Measurements from ENCODE around the gene NFKB1. TPM values are rescaled to one million over a fixed set of nuclear protein-coding genes. Genes with fewer than 3 reads are reported as not detected.

Gene NFKB1
- total and polyA plus RNA-seq, 10 of the 15 experiments (the other 5 are each of a cell fraction or from before 2014, with no cell fraction given): 8.7 to 110 (median 57.3) TPM

DNA sequence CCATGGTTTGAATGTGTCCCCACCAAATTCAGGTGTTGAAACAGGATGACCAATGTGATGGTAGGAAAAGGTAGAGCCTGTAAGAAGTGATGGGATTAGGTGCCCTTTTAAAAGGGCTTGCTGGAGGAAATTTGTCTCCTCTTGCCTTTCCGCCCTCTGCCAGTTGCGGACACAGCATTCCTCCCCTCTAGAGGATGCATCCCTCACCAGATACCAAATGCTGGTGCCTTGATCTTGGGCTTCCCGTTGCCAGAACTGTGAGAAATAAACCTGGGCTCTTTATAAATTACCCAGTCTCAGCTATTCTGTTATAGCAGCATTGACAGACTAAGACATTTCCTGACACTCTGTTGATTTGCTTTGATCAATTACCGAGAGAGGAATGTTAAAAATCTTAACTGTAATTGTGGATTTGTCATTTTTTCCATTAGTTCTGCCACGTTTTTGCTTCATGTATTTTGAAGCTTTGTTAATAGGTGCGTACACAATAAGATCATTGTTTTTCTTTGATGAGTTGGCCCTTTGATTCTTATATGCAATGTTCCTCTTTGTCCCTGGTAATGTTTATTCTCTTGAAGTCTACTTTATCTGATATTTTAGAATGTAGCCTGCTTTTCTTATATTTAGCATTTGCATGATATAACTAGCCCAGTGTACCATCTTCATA is 13.3 kb downstream of the NFKB1 start:
- DNase-seq (ENCODE audit: low read depth, low spot score) (no peak), ATAC-seq (no peak), FAIRE-seq (peak; percentile 31)
- Histone ChIP-seq H2AFZ (ENCODE audit: control insufficient read depth, low read depth, low read length) (no peak overlapping the region), H3K79me2 (ENCODE audit: control insufficient read depth, insufficient read depth, low read length) (peaks cover 93% of the 10 kb centered on the region), H3K27me3 (replicated peaks in 1 of 2; ENCODE audit: control insufficient read depth in 2 of 2, insufficient read depth in 2 of 2, low read length in 1 of 2) (no peaks in the 10 kb centered on the region), H3K9ac (ENCODE audit: control insufficient read depth, insufficient read depth, low read length) (no peak overlapping the region), H4K20me1 (ENCODE audit: control insufficient read depth, insufficient read depth) (no peaks in the 10 kb centered on the region), H3K4me2 (ENCODE audit: control insufficient read depth, insufficient read depth) (no peak overlapping the region), H3K27ac (ENCODE audit: control insufficient read depth, insufficient read depth) (no peak overlapping the region), H3K9me3 (replicated peaks; ENCODE audit: control insufficient read depth, insufficient read depth, low read length) (peaks cover 7% of the 10 kb centered on the region), H3K4me3 (no peak overlapping the region), H3K4me1 (ENCODE audit: control insufficient read depth, insufficient read depth, low read length) (no peaks in the 10 kb centered on the region), H3K36me3 (ENCODE audit: control insufficient read depth in 2 of 2, insufficient read depth in 2 of 2, low read length in 1 of 2) (peaks cover 0 to 7% of the 10 kb centered on the region in 2 experiments; a peak in 2 of 4 replicates)
- ChIA-PET SMC1A (ENCODE audit: uncharacterized antibody, unreplicated experiment) (no interaction called here), CTCF (no interaction called here), RAD21 (ENCODE audit: unreplicated experiment) (no interaction called here), POLR2A (no interaction called here)
- WGBS (ENCODE audit: insufficient coverage, insufficient replicate concordance, low lambda C conversion rate, missing lambda C conversion rate): 93% methylated on average over 6 of the region's 6 CpGs
- intact Hi-C loops (cut with micrococcal nuclease; ENCODE audit: unreplicated experiment) (no loop called here), in situ Hi-C loops (cut with MboI) (no loop called here)
- peak; percentile 65 for TF ChIP-seq POLR2AphosphoS5 (IDR thresholded peaks at IDR 0.05; ENCODE audit: low read length)
- TF ChIP-seq, protein P1, sequence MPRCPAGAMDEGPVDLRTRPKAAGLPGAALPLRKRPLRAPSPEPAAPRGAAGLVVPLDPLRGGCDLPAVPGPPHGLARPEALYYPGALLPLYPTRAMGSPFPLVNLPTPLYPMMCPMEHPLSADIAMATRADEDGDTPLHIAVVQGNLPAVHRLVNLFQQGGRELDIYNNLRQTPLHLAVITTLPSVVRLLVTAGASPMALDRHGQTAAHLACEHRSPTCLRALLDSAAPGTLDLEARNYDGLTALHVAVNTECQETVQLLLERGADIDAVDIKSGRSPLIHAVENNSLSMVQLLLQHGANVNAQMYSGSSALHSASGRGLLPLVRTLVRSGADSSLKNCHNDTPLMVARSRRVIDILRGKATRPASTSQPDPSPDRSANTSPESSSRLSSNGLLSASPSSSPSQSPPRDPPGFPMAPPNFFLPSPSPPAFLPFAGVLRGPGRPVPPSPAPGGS (IDR thresholded peaks at IDR 0.05; ENCODE audit: borderline replicate concordance, insufficient read depth, low read depth, low read length, poor library complexity, severe bottlenecking): no peak
- BruUV-seq (replicated peaks): no TSS peak

DNA sequence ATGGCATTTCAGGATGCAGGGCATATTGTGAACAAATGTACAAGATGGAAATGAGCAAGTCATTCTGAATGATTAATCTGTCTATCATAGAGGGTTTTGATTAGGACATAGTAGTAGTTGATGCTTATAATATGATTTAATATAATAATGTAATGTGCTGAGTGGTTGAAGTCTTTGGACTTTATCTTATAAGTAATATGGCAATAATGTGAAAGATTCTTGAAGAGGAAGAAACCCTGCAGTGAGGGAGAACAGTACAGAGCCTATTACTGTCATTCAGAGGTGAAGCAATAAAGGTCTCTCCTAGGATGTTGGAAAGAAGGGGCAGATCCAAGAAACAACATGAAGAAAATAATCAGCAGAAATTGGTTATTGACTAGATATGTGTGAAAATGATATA is 16.6 kb downstream of the NFKB1 start:
- CTCF ChIA-PET: no interaction called here
- POLR2A ChIA-PET: no interaction called here
- Histone ChIP-seq H3K9me3 (replicated peaks; ENCODE audit: control insufficient read depth, insufficient read depth, low read length) (peaks cover 3% of the 10 kb centered on the region), H2AFZ (ENCODE audit: control insufficient read depth, low read depth, low read length) (no peak overlapping the region), H3K9ac (ENCODE audit: control insufficient read depth, insufficient read depth, low read length) (no peak overlapping the region), H3K27ac (ENCODE audit: control insufficient read depth, insufficient read depth) (no peak overlapping the region), H3K79me2 (ENCODE audit: control insufficient read depth, insufficient read depth, low read length) (peaks cover 93% of the 10 kb centered on the region), H3K4me3 (no peak overlapping the region), H3K27me3 (replicated peaks in 1 of 2; ENCODE audit: control insufficient read depth in 2 of 2, insufficient read depth in 2 of 2, low read length in 1 of 2) (no peaks in the 10 kb centered on the region), H3K4me2 (ENCODE audit: control insufficient read depth, insufficient read depth) (no peak overlapping the region), H4K20me1 (ENCODE audit: control insufficient read depth, insufficient read depth) (no peaks in the 10 kb centered on the region; the same call in 1 of the 2 replicates), H3K36me3 (ENCODE audit: control insufficient read depth in 2 of 2, insufficient read depth in 2 of 2, low read length in 1 of 2) (no peaks in the 10 kb centered on the region; a peak in 1 of 4 replicates), H3K4me1 (ENCODE audit: control insufficient read depth, insufficient read depth, low read length) (peaks cover 10% of the 10 kb centered on the region; the same call in 1 of the 2 replicates)
- SMC1A ChIA-PET (ENCODE audit: uncharacterized antibody, unreplicated experiment): interaction anchor here (0.8 to 7.9 kb wide), 5 partner anchors 10 to 132 kb away, joined by 3 to 54 read pairs (median 3); no protein-coding TSS in a partner anchor
- DNase-seq (ENCODE audit: low read depth, low spot score): no peak
- in situ Hi-C loops (cut with MboI) (no loop called here), intact Hi-C loops (cut with micrococcal nuclease; ENCODE audit: unreplicated experiment) (no loop called here)
- ATAC-seq: peak; percentile 23
- RAD21 ChIA-PET (ENCODE audit: unreplicated experiment): no interaction called here
- no peak for FAIRE-seq
- TSS peak; percentile 1 for BruUV-seq (replicated peaks)
- no peak for TF ChIP-seq RAD51 (IDR thresholded peaks at IDR 0.05)
- no peak for TF ChIP-seq MXI1 (IDR thresholded peaks at IDR 0.05; ENCODE audit: low read depth, low read length)
- TF ChIP-seq KDM1A (IDR thresholded peaks at IDR 0.05; ENCODE audit: borderline replicate concordance): no peak
- no peak for TF ChIP-seq CHD4 (IDR thresholded peaks at IDR 0.05)
- TF ChIP-seq MTA3 (IDR thresholded peaks at IDR 0.05; ENCODE audit: borderline replicate concordance, low read length): no peak
- no peak for TF ChIP-seq ATF7 (IDR thresholded peaks at IDR 0.05; ENCODE audit: low read depth)
- TF ChIP-seq, protein P2, sequence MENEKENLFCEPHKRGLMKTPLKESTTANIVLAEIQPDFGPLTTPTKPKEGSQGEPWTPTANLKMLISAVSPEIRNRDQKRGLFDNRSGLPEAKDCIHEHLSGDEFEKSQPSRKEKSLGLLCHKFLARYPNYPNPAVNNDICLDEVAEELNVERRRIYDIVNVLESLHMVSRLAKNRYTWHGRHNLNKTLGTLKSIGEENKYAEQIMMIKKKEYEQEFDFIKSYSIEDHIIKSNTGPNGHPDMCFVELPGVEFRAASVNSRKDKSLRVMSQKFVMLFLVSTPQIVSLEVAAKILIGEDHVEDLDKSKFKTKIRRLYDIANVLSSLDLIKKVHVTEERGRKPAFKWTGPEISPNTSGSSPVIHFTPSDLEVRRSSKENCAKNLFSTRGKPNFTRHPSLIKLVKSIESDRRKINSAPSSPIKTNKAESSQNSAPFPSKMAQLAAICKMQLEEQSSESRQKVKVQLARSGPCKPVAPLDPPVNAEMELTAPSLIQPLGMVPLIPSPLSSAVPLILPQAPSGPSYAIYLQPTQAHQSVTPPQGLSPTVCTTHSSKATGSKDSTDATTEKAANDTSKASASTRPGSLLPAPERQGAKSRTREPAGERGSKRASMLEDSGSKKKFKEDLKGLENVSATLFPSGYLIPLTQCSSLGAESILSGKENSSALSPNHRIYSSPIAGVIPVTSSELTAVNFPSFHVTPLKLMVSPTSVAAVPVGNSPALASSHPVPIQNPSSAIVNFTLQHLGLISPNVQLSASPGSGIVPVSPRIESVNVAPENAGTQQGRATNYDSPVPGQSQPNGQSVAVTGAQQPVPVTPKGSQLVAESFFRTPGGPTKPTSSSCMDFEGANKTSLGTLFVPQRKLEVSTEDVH (IDR thresholded peaks at IDR 0.05; ENCODE audit: low read depth, partially characterized antibody): no peak
- no peak for TF ChIP-seq SUPT20H (IDR thresholded peaks at IDR 0.05; ENCODE audit: borderline replicate concordance, control insufficient read depth, low read depth, low read length)
- no peak for TF ChIP-seq YBX1 (IDR thresholded peaks at IDR 0.05)
